GM21737 (cell line): ENCODE data around the gene RFX3.

Experiments
- ATAC-seq: cut with Tn5 transposase; IDR thresholded peaks from one replicate; pipeline ENCODE4 v1.9.1; 2021; ENCODE audit warnings: mild to moderate bottlenecking, moderate library complexity; ENCODE audit not compliant: unreplicated experiment

The RFX3 gene

GRCh38 chr9:3237121-3237520 lies 288.7 kb downstream of the RFX3 start:
- ATAC-seq: no peak

- no peak for ATAC-seq
These were observed 290.3 kb downstream of the RFX3 start for GRCh38 chr9:3235497-3235896.

DNA sequence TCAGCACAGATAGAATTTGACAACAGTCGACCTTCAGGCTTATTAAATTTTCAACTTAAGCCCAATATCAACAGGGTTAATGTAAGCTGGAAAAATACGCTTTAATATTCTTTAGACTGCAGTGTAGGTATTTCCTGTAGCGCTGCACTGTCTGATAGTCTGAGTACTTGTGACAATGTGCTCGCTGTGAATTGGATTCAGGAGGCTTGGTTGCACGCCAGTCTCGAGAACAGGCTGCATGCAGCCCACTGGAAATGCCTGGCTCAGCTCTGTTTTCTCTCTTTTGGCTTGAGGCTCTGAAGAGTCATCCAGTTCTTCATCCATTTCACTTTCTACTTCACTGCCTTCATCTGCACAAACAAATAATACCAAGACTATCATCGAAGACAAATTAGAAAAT lies 300.9 kb downstream of the RFX3 start:
- ATAC-seq: no peak

DNA sequence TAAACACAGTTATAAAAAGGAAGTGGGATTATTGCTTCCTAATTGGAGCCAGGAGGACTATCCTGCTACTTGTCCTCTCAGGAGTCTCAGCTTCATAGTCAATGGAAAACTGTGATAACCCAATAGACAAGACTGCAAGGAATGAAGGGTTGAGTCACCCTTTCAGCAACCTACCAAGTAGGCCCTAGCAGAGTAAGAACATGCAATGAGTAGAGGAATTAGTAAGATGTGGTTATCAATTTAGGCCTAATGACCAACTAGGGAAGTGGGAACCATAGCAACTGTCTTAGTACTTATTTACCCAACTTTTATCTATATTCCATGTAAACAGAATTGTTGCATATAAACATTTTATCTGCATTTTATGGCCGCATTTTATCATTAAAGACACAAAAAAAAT lies 310.1 kb downstream of the RFX3 start:
- ATAC-seq: no peak

GRCh38 chr9:3214741-3215140 lies 311.1 kb downstream of the RFX3 start:
- ATAC-seq: no peak

- no peak for ATAC-seq
These were observed 320.2 kb downstream of the RFX3 start for GRCh38 chr9:3205421-3206095.

DNA sequence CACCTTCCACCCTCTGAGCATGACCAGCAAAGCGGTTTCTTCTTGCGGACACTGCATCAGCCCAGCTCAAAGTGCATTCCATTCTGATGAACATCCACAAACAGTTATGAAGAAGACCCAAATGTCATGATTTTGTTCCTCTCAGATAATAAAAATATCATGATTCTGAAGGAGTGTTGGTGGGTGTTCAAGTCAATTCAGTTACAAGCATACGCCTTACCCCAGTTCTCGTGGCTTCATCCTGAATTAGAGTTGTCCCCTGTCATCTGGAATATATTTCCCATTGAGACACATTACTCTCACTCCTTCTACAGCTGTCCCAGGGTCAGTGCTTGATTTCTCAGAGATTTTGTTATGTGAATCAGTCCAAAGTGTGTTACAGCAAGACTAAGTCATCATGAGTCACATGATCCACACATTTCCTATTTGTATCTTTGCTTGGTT lies 325.4 kb downstream of the RFX3 start:
- ATAC-seq: no peak

- ATAC-seq: no peak
These were observed 332.0 kb downstream of the RFX3 start for GRCh38 chr9:3193791-3194190.

DNA sequence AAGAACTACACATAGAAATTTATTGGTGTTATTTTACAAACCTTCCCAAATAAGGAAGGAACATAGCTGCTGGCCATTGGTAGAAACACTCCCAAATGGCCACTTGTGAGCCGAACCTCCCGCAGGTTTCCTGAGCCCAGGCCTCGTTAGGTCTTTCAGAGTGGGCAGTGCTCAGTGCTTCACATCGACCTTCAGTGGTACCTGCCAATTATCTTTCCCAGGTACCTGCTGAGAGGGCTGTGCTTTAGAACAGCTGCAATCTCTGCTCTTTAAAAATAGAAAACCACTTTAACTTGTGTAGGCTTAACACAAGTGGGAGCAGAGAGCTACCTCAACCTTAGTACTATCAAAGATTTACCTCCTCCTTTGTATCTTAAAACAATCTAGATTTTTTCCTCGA lies 334.1 kb downstream of the RFX3 start:
- no peak for ATAC-seq

DNA sequence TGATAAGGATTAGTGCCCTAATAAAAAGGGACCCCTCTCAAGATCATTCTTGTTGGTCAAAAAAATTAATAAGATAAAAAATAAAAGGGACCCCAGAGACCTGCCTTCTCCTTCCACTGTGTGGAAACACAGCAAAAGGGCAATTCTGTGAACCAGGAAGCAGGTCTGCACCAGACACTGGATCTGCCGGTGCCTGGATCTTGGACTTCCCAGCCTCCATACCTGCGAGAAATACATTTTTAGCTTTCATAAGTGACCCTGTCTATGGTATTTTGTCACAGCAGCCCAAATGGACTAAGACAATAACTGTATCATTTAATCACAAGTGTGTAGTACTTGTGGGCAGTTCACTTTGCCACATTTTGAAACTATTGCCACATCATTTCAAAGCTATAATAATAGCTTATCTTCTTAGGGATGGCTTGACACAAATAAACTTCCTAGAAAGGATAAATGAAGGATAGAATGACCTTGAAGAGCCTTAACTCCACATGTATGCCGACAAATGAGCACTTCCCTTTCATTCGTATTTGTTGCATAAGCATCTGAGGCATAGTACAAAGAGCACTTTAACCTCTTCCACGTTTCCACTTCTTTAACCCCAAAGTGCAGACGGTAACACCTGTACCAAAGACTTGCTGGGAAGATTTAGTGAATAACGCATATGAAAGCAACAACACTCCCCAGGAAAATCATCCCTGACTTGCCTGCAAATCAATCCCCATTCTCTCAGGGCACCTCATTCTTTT lies 336.5 kb downstream of the RFX3 start:
- no peak for ATAC-seq

DNA sequence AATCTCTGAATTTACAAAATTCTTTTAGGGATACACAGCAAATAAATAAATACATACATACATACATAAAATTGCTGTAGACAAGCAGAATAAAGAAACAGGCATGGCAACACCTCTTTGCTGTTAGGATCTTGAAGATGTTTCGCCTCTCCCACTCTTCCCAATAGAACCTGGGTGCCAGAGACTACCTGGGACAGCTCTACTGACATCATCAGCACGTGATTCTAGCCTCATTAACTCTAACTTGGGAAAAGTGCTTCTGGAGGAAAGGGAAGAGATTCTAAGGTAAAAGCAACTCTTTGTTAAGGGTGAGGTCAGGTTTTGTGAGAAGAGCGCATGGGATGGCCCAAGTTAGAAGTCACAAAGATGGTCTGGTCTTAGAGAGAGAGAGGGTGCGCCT lies 339.1 kb downstream of the RFX3 start:
- ATAC-seq: no peak

DNA sequence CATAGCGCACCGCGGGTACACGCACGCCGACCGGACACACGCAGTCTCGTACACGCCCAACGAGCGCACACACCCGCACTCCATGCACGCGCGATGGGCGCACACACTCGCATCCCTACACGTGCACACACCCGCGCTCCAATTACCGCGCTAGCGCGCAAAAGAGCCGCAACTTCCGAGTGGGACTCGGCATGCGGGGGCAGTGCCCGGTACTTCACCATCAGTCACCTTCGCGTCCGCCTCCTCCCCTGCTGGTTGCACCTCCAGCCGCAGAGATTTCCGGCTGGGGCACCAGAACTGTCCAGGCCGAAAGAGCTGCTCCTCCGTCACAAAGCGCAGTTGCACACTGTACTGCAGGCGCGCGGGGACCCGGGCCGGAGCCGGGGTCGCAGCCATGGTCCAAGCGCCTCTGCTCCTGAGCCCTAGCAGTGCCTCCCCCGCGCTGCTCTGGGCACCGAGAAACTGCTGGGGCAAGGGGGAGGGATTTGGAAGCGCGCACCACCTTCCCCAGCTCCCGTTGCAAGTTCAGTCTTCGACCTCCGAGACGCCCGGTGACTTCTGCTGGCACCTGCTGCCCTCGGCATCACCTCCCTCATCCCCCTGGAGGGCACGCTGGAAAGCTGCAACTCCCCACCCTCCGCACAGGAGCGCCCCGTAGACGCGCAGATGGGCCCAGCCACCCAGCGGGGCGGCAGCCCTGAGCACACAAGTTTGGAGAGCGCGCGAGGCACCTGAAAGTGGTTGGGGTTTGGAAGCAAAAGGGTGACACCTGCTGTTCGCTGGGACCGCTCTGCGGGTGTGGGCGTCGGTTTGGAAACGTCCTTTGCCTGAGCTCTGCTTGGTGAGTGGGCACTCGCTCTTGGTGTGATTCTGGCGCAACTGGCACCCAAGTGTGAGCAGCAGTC lies 344.5 kb downstream of the RFX3 start:
- no peak for ATAC-seq

GRCh38 chr9:3180696-3181048 lies 345.1 kb downstream of the RFX3 start:
- ATAC-seq: no peak

DNA sequence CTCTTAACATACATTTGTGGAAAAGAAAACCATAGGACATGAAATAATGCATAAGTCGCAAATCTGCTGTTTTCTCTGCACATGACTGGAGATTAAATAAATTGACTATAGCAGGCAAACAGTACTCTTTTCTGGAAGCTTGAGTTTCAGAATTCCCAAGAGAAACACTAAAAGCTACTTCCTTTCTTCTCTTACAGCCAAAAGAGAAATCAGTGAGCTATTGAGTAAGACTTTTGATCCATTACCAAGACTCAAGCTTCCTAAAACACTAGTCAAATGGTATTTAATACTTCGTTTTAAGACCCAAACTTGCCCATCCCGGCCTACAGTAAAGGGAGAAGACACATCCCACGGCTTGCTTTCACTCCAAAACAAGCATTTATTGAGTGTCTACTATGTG lies 346.1 kb downstream of the RFX3 start:
- no peak for ATAC-seq

DNA sequence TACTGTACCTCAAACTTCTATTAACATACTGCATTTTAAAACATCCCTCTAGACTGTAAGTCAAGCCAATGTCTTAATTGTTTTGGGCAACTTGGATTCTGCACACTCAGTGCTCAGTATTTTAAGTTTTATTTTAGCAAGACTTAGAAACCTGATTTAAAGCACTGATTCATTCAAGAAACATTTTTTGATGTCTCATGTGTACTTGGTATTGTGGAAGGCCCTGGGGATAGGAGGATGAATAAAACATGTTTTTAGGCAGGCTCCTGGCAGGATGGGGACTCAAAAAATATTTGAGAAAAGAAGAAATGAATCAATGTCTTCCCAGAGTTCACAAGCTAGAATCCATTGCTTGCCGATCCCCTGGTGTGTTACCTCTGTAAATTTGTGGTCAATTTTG lies 347.9 kb downstream of the RFX3 start:
- ATAC-seq: no peak

DNA sequence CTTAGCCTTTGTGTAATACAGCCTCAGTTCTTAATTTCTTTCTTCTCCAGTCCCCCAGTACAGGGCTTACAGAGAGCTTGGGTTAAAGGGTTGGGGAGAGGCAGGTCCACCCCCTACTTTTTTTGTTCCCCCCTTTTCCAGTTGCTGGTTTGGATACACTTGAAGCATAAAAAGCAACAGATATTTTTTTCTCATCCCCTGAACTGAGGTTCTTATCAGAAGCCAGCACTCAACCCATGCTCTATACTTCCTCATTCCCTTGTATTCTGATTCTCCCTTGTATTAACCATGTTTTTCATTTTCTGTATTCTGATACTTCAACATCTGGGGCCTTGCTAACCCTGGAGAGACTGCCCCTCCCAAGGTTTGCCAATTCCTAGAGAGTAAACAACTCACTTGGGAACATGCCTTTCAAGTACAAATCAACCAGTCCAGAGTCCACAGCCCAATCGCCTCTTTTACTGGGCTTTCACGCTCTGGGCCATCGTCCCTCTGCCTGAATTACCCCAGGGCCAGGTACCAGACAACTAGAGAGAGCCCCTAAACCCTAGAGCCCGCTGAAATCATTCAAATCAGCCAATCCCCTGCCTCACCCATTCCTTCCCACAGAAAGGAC lies 348.5 kb downstream of the RFX3 start:
- ATAC-seq: no peak

- no peak for ATAC-seq
These were observed 352.4 kb downstream of the RFX3 start for GRCh38 chr9:3173374-3173773.

- ATAC-seq: no peak
These were observed 355.0 kb downstream of the RFX3 start for GRCh38 chr9:3170819-3171218.
